HUDEP-2 (cell line): ENCODE measurements around the gene TPX2.
"Not testable (repeated sequence)": the region's sequence is repeated elsewhere in the genome, so short reads cannot be mapped to it uniquely, and the experiment has no call there.

Experiments
- DNase-seq, 76 experiments: peaks; one replicate each; lab custom pipeline; 2025; ENCODE audit not compliant: unreplicated experiment in 76 of 76; lab: John Stamatoyannopoulos, UW

TPX2 gene

GRCh38 chr20:31828016-31828415 is 88.9 kb downstream of the TPX2 start:
- DNase-seq: not testable (repeated sequence)

DNA sequence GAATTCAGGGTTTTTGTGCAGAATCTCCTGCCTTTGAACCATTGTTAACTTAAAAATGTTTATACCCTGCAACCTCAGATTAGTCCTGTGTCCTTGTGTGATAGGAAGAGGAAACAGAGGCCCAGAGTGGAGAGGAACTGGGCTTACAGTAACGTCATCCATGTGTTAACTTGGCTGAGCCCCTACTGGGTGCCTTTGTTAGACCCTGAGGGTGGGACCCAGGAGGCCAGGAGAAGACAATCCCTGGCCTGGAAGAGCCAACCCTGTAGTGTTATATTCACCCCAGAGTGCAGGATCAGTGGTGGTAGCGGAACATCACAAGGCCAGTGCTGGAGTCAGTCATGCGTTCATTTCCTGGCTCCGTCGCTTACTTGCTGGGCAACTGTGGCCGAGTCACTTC is 90.6 kb downstream of the TPX2 start:
- DNase-seq: no peak

- DNase-seq: no peak
Measured at GRCh38 chr20:31830406-31830981, 91.4 kb downstream of the TPX2 start.

DNA sequence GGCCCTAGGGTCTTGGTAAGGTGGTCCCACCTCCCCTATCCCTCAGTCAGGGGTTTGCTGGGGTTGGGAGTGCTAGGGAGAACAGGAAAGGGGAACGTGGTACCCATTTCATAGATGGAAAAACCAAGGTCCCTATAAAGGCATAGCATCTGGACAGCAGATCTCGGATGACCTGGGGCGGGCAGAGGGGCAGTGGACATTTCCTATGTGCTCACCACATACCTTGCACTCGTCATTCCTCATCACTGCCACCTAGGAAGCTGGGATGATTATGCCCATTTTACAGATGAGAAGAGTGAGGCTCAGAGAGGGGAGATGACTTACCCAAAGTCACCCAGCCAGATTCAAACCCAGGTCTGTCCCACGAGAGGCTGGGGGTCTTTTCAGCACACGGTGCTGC is 92.1 kb downstream of the TPX2 start:
- no peak for DNase-seq

DNA sequence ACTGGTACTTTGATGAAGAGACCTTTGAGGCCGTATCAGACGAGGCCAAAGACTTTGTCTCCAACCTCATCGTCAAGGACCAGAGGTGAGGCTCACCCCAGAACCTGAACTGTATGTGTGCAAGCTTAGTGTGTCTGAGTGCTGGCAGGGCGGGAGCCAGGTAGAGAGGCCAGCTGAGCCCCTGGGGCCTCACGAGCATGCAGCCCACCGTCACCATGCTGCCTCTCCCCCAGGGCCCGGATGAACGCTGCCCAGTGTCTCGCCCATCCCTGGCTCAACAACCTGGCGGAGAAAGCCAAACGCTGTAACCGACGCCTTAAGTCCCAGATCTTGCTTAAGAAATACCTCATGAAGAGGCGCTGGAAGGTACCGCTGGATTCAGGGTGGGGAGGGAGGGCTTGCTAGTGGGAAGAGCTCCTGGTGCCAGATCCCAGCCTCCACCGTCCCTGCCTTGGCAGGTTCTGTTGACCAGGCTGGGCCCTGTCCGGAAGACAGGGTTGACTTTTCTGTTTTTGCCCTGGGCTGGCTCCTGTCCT is 92.7 kb downstream of the TPX2 start:
- DNase-seq: no peak

DNA sequence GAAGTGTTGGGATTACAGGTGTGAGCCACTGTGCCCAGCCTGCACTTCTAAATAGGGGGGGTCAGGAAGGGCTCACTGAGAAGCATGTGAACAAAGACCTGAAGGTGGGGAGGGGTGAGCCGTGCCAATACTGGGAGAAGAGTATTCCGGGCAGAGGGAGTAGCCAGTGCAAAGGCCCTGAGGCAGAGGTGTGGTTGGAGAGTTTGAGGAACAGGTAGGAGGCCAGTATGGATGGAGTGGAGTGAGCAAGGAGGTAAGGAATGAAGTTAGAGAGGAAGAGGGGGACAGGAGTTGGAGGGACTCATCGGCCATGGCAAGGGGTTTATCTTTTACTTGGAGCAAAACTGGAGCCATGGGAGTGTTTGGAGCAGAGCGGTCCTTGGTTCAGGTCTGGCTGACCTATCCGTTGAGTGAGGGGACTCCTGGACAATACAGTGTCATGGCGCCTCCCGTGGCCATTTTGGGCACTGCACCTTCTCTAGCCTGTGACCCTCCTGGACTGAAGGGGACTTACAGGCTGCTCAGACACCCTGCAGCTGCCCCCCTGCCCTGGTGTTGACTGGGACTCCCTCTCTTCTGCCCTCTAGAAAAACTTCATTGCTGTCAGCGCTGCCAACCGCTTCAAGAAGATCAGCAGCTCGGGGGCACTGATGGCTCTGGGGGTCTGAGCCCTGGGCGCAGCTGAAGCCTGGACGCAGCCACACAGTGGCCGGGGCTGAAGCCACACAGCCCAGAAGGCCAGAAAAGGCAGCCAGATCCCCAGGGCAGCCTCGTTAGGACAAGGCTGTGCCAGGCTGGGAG is 94.2 kb downstream of the TPX2 start:
- peak in 48 of 76 experiments; percentile 0 to 70 (median 32) for DNase-seq

- DNase-seq: no peak
Measured at GRCh38 chr20:31833931-31834521, 94.9 kb downstream of the TPX2 start.

DNA sequence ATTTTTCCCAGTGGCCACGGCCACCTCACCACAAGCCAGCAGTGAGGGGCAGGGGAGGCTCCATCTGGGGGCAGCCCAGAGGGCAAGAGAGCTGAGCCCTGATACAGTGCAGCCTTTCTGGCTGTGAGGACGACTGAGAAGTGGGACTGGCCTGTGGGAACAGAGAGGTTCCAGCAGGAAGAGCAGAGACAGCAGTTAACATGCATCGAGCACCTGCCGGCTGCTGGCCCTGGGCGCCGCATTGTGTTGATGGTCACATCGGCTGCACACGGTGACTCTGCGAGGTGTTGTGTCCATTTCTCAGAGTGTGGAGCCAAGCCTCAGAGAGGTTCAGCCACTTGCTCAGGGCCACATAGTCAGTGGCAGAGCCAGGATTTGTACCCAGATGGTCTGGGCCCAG is 96.5 kb downstream of the TPX2 start:
- no peak for DNase-seq

- DNase-seq: peak in 69 of 76 experiments; percentile 7 to 86 (median 54)
Measured at GRCh38 chr20:31835977-31836852, 97.1 kb downstream of the TPX2 start.

DNA sequence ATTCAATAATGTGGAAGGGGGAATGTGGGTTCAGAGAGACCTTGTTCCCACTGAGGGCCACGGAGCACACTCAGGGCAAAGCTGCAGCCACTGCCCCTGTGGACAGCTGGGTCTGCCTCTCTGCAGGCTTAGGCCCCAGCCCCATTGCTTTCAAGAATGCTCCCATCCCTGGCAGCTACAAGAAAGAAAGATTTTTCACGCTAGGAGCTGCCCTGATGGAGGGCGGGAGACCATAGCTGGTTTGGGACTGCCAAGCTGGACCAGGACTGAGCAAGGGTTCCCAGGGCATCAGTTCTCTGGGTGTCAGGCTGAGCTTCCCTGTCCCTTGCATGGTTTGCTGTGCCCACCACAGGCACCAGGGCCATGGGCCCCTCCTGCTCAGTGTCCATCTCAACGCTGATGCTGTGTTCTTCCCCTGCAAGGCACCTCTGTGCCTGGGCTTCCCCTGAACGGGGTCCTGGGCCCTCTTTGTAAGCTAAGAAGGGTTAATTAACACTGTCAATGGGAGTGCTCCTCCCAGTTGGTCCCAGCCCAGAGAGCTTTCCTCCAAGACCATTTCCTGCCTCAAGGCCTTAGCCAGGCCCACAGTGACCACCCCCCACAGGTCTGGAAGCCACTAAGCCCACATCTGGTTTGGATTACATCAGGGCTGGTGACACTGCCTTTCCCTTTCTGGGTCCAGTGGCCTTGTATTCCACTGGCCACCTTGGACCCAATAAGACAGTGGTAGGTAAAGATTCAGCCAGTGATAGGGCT is 97.9 kb downstream of the TPX2 start:
- no peak for DNase-seq

DNA sequence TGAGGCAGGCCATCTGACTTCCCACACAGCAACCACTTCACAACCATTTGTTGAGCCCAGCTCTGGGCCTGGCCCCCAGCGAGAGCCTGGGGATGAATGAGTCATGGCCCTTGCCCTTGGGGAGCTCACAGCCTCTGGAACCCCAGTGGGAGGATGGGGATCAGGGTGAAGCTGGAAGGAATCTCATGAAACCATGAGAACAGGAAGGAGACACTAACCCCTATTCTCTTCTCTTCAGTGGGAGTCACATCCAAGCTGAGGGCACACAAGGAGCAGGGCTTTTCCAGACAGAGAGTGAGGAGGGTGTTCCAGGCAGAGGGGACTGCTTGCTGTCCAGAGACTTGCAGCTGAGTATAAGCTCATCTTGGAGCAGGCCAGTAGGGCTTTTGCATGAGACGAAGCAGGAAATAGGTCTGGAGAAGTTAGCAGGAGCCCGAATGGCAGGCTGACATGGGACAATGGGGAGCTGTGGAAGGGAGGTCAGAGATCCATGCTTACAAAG is 98.9 kb downstream of the TPX2 start:
- peak in 3 of 76 experiments; percentile 1 to 13 (median 4) for DNase-seq

DNA sequence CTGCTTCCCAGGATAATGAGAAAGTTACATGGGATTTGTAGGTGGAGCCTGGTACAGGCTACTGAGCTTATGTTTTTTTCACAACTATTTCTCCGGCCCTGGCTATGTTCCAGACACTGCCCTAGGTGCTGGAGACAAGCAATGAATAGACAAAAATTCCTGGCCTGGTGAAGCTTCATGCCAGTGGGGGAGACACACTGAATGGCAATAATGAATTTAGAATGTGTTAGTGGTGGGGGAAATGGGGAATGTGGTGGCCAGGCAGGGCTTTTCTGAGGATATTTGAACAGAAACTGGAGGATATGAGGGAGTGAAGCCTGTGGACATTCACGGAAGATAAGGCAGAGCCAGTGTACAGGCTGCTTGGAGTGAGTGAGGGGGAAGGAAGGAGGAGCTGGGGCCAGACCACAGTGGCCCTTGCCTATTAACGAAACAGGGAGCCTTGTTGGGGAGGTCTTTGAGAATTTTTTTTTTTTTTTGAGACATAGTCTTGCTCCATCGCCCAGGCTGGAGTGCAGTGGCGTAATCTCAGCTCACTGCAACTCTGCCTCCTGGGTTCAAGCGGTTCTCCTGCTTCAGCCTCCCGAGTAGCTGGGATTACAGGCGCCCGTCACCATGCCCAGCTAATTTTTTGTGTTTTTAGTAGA is 99.7 kb downstream of the TPX2 start:
- peak in 5 of 76 experiments; percentile 3 to 24 (median 11) for DNase-seq

DNA sequence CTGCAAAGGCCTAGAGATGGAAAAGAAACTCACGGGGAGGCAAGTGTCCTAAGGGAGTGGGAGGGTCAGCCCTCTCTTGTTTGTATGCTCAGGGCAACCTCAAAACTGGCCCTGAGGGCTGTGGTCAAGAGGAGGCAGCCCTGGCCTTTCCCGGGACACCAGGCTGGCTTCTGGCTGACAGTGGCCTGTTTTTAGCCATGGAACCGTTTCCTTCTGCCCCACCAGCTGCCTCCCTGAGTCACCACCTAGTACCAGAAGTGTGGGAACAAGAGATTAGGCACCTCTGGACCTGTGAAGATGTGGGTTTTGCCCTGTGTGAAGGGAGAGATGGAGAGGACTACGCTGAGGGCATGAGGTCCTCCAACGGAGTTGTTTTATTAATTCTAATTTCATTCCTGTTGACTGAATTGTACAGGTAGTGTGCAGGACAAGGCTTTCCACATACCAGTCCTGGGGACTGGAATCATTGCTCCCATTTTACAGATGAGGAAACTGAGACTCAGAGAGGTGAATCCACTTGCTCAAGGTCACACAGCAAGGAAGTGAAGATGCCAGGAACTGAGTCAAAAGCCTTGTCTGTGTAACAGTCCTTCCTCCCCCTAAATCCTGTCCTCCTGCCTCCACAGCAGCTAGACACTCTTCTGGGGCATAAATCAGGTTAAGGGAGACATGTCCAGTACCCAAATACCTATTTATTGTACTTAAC is 100.8 kb downstream of the TPX2 start:
- no peak for DNase-seq

DNA sequence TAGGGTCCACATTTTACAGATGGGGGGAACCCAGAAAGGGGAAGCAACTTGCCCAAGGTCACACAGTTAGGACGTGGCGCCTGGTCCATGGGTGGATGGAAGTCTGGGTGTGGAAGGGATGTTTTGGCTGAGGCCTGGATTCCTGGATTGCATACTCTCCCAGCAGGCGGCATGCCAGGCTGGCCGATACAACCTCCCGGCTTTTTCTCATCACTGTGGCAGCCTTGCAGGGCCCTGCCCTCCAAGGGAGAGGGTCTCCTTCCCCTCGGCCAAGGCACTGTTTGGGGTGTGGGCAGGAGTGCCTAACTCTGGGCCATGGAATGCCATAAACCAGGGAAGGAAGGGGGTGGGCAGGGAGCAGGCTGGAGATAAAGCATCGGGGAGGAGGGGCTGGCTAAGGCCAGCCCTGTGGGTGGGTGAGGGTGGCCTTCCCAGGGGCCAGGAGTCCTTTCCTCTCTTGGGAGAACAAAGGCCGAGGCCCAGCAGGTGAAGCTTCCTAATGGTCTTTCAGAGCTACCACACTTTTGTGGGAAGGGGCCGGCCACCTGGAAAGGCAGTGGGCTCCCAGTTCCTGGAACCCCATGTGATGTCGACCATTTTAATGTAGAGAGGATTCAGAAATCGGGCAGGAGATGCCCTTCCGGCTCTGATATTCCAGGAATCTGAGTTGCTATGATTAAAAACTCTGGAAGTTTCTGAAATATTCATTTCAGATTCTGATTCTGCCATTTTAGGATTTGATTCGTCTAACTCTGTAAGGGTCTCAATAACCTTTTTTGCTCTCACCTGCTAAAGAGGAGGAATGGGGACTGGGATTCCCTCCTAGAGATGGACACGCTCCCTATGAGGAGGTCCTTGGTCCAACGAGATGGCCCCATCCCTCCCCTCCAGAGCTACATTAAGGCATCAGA is 102.1 kb downstream of the TPX2 start:
- no peak for DNase-seq

DNA sequence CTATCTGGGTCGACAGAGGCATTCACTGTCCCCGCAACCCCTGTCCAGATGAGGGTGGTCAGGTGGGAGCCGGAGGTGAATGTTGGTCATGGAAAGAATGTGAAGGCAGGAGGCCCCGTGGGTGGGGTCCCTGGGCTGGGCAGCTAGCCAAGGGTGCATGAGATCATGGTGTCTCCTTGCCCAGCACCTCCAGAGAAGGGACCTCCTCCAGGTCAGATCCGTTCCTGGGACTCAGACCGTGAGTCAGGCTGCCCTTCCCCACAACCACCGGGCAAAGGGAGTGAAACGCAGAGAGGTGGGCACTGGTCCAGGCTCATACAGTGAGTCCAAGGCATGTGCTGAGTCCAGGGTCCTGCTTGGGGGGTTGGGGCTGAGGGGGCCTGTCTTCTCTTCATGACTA is 102.8 kb downstream of the TPX2 start:
- peak in 18 of 76 experiments; percentile 4 to 56 (median 26) for DNase-seq

- DNase-seq: no peak
Measured at GRCh38 chr20:31842471-31843157, 103.5 kb downstream of the TPX2 start.

DNA sequence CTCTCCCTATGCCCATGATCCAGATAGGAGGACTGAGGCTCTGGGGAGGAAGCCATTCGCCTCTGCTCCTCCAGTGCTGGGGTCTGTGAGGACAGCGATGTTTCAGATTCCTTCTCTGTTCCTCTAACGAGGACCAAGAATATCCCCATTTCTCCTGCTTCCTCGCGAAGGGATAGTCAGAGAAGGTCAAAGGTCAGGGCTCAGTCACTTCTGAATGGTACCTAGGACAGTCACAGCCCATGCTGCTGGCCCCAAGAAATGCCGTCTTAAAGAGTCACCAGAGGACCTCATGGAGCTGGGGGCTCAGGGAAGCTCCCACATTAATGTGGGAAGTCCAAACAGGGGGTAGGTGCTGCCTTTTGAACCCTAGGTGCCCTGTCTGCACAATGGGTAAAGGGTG is 104.2 kb downstream of the TPX2 start:
- DNase-seq: no peak
